ENCODE results near the gene FZD4.

FZD4 gene

DNA sequence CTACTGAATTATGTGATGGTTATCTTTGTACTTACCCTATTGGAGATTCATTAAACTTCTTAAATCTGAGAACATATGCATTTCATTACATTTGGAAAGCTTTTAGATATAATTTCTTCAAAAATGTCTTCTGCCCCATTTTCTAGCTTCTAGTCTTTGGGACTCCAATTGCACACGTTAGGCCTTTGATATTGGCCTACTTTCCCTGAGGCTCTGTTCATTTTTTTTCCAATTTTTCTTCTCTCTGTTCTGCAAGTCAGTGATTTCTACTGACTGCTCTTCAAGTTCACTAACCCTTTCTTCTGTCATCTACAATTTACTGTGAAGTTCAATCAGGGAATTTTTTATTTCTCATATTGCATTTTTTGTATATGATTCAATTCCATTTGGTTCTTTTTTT, 43.0 kb downstream of the FZD4 start:
- TF ChIP-seq, protein P1, sequence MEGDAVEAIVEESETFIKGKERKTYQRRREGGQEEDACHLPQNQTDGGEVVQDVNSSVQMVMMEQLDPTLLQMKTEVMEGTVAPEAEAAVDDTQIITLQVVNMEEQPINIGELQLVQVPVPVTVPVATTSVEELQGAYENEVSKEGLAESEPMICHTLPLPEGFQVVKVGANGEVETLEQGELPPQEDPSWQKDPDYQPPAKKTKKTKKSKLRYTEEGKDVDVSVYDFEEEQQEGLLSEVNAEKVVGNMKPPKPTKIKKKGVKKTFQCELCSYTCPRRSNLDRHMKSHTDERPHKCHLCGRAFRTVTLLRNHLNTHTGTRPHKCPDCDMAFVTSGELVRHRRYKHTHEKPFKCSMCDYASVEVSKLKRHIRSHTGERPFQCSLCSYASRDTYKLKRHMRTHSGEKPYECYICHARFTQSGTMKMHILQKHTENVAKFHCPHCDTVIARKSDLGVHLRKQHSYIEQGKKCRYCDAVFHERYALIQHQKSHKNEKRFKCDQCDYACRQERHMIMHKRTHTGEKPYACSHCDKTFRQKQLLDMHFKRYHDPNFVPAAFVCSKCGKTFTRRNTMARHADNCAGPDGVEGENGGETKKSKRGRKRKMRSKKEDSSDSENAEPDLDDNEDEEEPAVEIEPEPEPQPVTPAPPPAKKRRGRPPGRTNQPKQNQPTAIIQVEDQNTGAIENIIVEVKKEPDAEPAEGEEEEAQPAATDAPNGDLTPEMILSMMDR (conservative IDR thresholded peaks at IDR 0.05) = no peak
- H3K27ac ChIP-seq = no peak overlapping the region

GRCh38 chr11:86910592-86910991, 44.6 kb downstream of the FZD4 start:
- no peak overlapping the region for H3K27ac ChIP-seq
- TF ChIP-seq, protein P1 (conservative IDR thresholded peaks at IDR 0.05) = no peak

DNA sequence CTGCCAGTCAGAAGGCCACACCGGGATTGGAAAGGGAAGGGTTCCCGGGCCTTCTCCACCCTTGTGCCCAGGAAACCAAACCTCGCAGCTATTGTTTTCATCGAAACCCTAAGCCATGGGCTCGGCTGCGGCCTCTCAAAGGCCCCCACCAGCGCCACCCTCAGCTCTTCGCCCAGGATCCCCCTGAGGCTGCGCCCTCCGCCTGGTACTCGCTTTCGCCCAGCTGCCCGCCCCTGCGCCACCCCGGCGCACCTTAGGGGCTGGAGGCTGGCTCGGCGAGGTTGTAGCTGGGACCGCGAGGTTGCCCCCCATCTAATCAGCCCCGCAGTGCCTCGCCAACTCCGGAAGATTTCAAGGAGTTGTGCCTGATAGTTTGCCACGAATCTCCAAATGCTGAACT, 49.0 kb downstream of the FZD4 start:
- TF ChIP-seq, protein P1 (conservative IDR thresholded peaks at IDR 0.05) = no peak

GRCh38 chr11:86905252-86905651, 49.9 kb downstream of the FZD4 start:
- TF ChIP-seq, protein P1 (conservative IDR thresholded peaks at IDR 0.05) = no peak
- H3K27ac ChIP-seq = no peak overlapping the region

More for the DNA sequence above, 49.0 kb downstream of the FZD4 start:
- no peak overlapping the region for H3K27ac ChIP-seq

DNA sequence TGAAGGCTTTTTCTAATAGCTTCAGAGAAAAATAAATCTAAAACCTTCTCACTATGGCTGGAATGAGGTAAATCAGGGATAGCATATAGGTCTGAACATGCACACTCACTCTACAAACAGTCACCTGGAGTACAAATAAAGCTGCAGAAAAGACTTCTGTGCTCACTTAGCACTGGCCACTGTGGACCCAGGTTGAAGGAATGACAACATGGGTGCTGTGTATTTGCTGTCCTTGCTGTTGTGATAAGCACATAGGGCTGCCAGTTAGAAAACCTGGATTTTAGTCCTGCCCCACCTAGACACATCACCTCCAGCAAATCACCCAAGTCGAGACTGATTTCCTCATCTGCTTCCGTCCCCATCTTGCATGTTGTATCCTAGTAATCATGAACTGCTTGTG, 51.2 kb downstream of the FZD4 start:
- TF ChIP-seq, protein P1 (conservative IDR thresholded peaks at IDR 0.05) = no peak
- no peak overlapping the region for H3K27ac ChIP-seq

DNA sequence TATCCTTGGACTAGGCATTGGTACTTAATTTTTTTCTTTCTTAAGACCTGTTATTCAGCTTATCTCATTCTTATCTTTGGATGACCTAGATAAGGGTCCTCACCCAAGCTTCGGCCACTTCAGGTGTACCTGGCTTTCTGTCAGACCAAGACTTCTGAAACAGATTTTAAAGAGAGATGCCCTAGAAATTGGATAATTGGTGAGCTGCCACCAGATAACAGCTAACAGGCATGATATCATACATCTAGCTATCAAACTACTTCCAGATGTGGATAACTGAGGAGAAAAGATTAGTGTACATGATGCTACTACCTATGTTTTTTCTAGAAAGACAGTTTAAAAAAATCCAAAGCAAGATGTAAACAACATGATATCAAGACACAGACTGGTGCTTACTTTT, 52.9 kb downstream of the FZD4 start:
- no peak overlapping the region for H3K27ac ChIP-seq
- TF ChIP-seq, protein P1 (conservative IDR thresholded peaks at IDR 0.05) = no peak

DNA sequence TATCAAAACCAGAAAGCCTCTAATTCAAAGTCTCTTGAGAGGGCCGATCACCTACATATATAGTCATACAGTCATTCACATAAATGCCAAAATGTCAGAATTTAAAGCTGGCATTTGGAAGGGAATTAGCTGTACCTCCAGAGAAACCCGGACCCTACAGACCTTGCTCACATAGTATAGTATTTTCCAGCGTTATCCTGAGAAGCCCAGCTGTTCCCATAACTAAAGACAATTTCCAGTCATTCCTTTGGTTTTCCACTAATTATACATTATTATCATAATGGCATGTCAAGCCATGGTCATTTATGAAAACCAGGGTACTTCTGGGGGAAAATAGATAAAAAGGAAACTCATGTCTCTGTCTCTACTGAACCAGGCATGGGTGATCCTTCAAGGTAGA, 53.6 kb downstream of the FZD4 start:
- TF ChIP-seq, protein P1 (conservative IDR thresholded peaks at IDR 0.05) = no peak
- no peak overlapping the region for H3K27ac ChIP-seq

- TF ChIP-seq, protein P1 (conservative IDR thresholded peaks at IDR 0.05) = no peak
- no peak overlapping the region for H3K27ac ChIP-seq
These were observed 55.0 kb downstream of the FZD4 start for GRCh38 chr11:86900162-86900561.
